Colonic mucosa (tissue), 4 donors: ENCODE measurements around the gene ATP8B4. TPM values are rescaled to one million over a fixed set of nuclear protein-coding genes. Genes with fewer than 3 reads are reported as not detected.

ENCODE experiments used
- DNase-seq: peaks from one replicate; pipeline ENCODE4 v3.0.0-alpha.2; 2020
- H3K27ac ChIP-seq: fragments of 200-600 bp; one replicate; pipeline ENCODE4 v1.8.0; 2021
- H3K27me3 ChIP-seq: fragments of 200-600 bp; one replicate; pipeline ENCODE4 v1.8.0; 2021
- H3K36me3 ChIP-seq: fragments of 200-600 bp; one replicate; pipeline ENCODE4 v1.8.0; 2021
- H3K4me1 ChIP-seq: fragments of 200-600 bp; one replicate; pipeline ENCODE4 v1.8.0; 2021; ENCODE audit warnings: mild to moderate bottlenecking
- H3K4me3 ChIP-seq: fragments of 200-600 bp; one replicate; pipeline ENCODE4 v1.8.0; 2021
- H3K9ac ChIP-seq, 2 donors: one replicate each; pipeline ENCODE4 v1.7.0; 2013; ENCODE audit warnings: control low read depth in 2 of 2, low read depth in 2 of 2, low read length in 2 of 2
- H3K9me3 ChIP-seq: fragments of 200-600 bp; one replicate; pipeline ENCODE4 v1.8.0; 2021
- CTCF ChIP-seq: fragments of 200-600 bp; IDR thresholded peaks from one replicate; pipeline ENCODE4 v1.8.0; 2022; ENCODE audit warnings: antibody characterized with exemption, mild to moderate bottlenecking
- intact Hi-C: fragments of 100-400 bp; cut with DNase I; formaldehyde crosslinking; loops from one replicate; pipeline ENCODE4 v1.14.1; 2022
- total RNA-seq, 2 donors: library from RNA; stranded (reverse); fragmentation: NEBNext Ultra II Directional in 1 of 2; extraction: Animal tissue kit (Norgen Biotek cat#: 25700) in 1 of 2; gene quantifications; one replicate each; pipeline ENCODE4 v1.2.1, GENCODE V29; 2021
- donor health status: healthy.
- donor health status: DM: no; HTN: no; CAD: no.
- donor health status: DM: no; HTN: no; CAD: no.

ATP8B4 gene
- total RNA-seq, 2 donors from 2014 or later: 2.7 to 3.0 TPM

DNA sequence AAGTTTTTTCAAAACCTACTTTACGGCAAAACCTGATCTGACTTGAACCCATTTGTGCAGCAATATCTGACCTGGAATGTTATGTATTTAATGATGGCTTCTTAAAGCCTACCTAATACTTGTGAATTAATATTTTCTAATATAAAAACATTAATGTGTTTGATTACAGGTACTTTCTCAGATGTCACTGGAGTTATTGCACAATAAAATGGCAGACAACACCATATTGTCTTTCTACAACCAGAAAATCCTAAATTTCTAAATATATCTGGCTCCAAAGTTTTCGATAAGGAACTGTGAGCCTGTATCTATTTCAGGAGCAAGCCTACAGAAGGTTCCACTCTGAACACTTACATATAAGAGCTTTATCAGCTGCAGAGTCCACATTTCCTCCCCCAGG, 184.5 kb downstream of the ATP8B4 start:
- H3K9me3 ChIP-seq: no peaks in the 10 kb centered on the region
- H3K27me3 ChIP-seq: no peaks in the 10 kb centered on the region
- H3K9ac ChIP-seq: no peak overlapping the region
- no peak overlapping the region for H3K4me3 ChIP-seq
- no peak overlapping the region for H3K27ac ChIP-seq
- H3K4me1 ChIP-seq: no peaks in the 10 kb centered on the region
- intact Hi-C loops: no loop called here
- no peaks in the 10 kb centered on the region for H3K36me3 ChIP-seq
- DNase-seq: no peak
- no peak for TF ChIP-seq CTCF

- H3K9me3 ChIP-seq: no peaks in the 10 kb centered on the region
- no peak overlapping the region for H3K9ac ChIP-seq
- H3K4me3 ChIP-seq: no peak overlapping the region
- no peaks in the 10 kb centered on the region for H3K4me1 ChIP-seq
- no peaks in the 10 kb centered on the region for H3K36me3 ChIP-seq
- no peak for TF ChIP-seq CTCF
- no peaks in the 10 kb centered on the region for H3K27me3 ChIP-seq
- no peak for DNase-seq
- intact Hi-C loops: no loop called here
- no peak overlapping the region for H3K27ac ChIP-seq
Measured at GRCh38 chr15:49927189-49927861, 191.7 kb downstream of the ATP8B4 start.

DNA sequence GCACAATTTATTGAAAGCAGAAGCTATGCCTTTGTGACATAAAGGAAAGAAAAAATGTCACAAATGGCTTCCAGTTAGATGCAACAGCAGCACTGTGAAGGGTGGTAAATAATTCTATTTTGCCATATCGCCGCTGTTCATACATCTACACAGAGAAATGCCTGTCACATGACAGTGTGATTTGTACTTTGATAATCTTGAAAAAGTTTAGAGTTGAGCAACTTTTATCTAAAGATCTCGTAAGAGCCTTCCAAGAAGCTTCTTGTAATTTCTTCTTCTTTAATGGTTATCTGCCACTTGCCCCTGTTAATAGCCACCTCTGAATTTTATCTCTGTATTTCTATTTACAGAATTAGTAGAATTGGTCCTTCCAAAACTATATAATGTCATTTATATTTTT, 192.3 kb downstream of the ATP8B4 start:
- Histone ChIP-seq H3K4me1 (no peaks in the 10 kb centered on the region), H3K27ac (no peak overlapping the region), H3K9ac (no peak overlapping the region), H3K27me3 (no peaks in the 10 kb centered on the region), H3K9me3 (no peaks in the 10 kb centered on the region), H3K4me3 (no peak overlapping the region), H3K36me3 (no peaks in the 10 kb centered on the region)
- TF ChIP-seq CTCF: no peak
- intact Hi-C loops: no loop called here
- DNase-seq: no peak

GRCh38 chr15:49923671-49924070, 195.4 kb downstream of the ATP8B4 start:
- Histone ChIP-seq H3K27me3 (no peaks in the 10 kb centered on the region), H3K4me1 (no peaks in the 10 kb centered on the region), H3K4me3 (no peak overlapping the region), H3K36me3 (no peaks in the 10 kb centered on the region), H3K9me3 (no peaks in the 10 kb centered on the region), H3K27ac (no peak overlapping the region), H3K9ac (no peak overlapping the region)
- no peak for DNase-seq
- TF ChIP-seq CTCF: no peak
- intact Hi-C loops: no loop called here

DNA sequence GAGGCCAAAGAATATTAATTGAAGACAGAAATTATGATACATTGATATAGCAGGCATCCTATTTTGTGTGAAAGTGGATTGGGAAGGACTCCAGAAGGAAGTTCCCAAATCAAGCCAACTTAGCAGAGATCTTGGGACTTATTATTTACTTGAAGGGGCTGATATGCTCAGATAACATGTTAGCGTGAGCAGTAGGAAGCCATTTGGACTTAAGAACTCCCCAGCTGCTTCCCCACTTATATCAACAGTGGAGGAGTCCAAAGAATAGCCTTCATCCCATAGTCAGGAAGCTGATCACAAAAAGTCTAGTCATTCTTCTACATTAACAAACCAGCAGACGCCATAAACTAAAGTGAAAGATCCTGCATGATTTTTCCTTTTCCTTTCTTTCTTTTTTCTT, 200.0 kb downstream of the ATP8B4 start:
- intact Hi-C loops: no loop called here

More for the DNA sequence above, 200.0 kb downstream of the ATP8B4 start:
- no peak for TF ChIP-seq CTCF
- Histone ChIP-seq H3K27ac (no peak overlapping the region), H3K4me3 (no peak overlapping the region), H3K27me3 (no peaks in the 10 kb centered on the region), H3K36me3 (no peaks in the 10 kb centered on the region), H3K9ac (no peak overlapping the region), H3K9me3 (no peaks in the 10 kb centered on the region), H3K4me1 (no peaks in the 10 kb centered on the region)
- DNase-seq: no peak
